Thyroid gland (tissue), 4 donors: ENCODE data around the gene MYEOV. TPM values are rescaled to one million over a fixed set of nuclear protein-coding genes. Genes with fewer than 3 reads are reported as not detected.

Experiments
- DNase-seq, 2 donors: peaks; one replicate each; pipeline ENCODE4 v3.0.0-alpha.2; 2019
- H3K27ac ChIP-seq, 3 donors: fragments of 200-600 bp; sonication (generic); 1 replicate in 2 of 3; 2 replicates in 1 of 3; pipeline ENCODE4 v1.5.1; 2016 to 2019; ENCODE audit warnings: mild to moderate bottlenecking in 1 of 3, moderate library complexity in 1 of 3
- H3K27me3 ChIP-seq: fragments of 200-600 bp; sonication (generic); one replicate; pipeline ENCODE4 v1.5.1; 2019
- H3K36me3 ChIP-seq, 2 donors: fragments of 200-600 bp; sonication (generic); one replicate each; pipeline ENCODE4 v1.5.1; 2016 to 2019
- H3K4me1 ChIP-seq, 2 donors: fragments of 200-600 bp; sonication (generic); one replicate each; pipeline ENCODE4 v1.5.1; 2017 to 2019
- H3K4me3 ChIP-seq, 3 donors: fragments of 200-600 bp; sonication (generic); replicated peaks in 1 of 3; 1 replicate in 2 of 3; 2 replicates in 1 of 3; pipeline ENCODE4 v1.5.1; 2016; ENCODE audit warnings: mild to moderate bottlenecking in 1 of 3
- H3K9me3 ChIP-seq: fragments of 200-600 bp; sonication (generic); one replicate; pipeline ENCODE4 v1.5.1; 2017
- CTCF ChIP-seq, 6 experiments: fragments of 200-600 bp in 3 of 6; fragments of 450-650 bp in 3 of 6; sonication (generic) in 3 of 6; IDR thresholded peaks; one replicate each; pipeline ENCODE4 v1.5.1; 2016 to 2019; ENCODE audit warnings: antibody characterized with exemption in 6 of 6, mild to moderate bottlenecking in 2 of 6, inconsistent platforms in 1 of 6, moderate library complexity in 1 of 6
- POLR2A ChIP-seq, 2 donors: fragments of 450-650 bp; IDR thresholded peaks; one replicate each; pipeline ENCODE4 v1.6.1; 2017; ENCODE audit warnings: antibody characterized with exemption in 2 of 2, mild to moderate bottlenecking in 2 of 2, moderate library complexity in 1 of 2
- WGBS, 2 donors: methylation state at CpG; one replicate each; pipeline ENCODE4 v1.1.5; 2017; 5-methylcytosine and 5-hydroxymethylcytosine counted together
- intact Hi-C: fragments of 100-400 bp; cut with DNase I; formaldehyde crosslinking; loops from one replicate; pipeline ENCODE4 v1.15.1; 2023
- total RNA-seq, 4 donors: library from RNA; depleted of rRNA; stranded (reverse); fragments of >200 nt; gene quantifications; one replicate each; pipeline ENCODE4 v1.2.3, GENCODE V29; 2016

The MYEOV gene
- total RNA-seq, 4 donors from 2014 or later: 0.42 to 2.6 (median 0.68) TPM; not detected in 1

GRCh38 chr11:69309631-69310280, 15.8 kb downstream of the MYEOV start:
- no peak for TF ChIP-seq CTCF (IDR thresholded peaks at IDR 0.05)
- no peak for TF ChIP-seq POLR2A (IDR thresholded peaks at IDR 0.05)
- H3K27ac ChIP-seq: no peak overlapping the region
- no peak overlapping the region for H3K4me3 ChIP-seq
- H3K4me1 ChIP-seq: peaks cover 0 to 13% of the 10 kb centered on the region in 2 donors
- intact Hi-C loops: no loop called here
- 78% methylated on average over 3 to 8 of the region's 8 CpGs for WGBS, 2 donors
- H3K27me3 ChIP-seq: no peaks in the 10 kb centered on the region
- no peak for DNase-seq
- no peaks in the 10 kb centered on the region for H3K36me3 ChIP-seq
- H3K9me3 ChIP-seq: no peaks in the 10 kb centered on the region

- WGBS, 2 donors: 86 to 89% methylated on average over 13 of the region's 13 CpGs
- DNase-seq: no peak
- no peak overlapping the region for H3K27ac ChIP-seq
- H3K4me3 ChIP-seq: no peak overlapping the region
- peaks cover 0 to 13% of the 10 kb centered on the region in 2 donors for H3K4me1 ChIP-seq
- H3K27me3 ChIP-seq: no peaks in the 10 kb centered on the region
- TF ChIP-seq POLR2A (IDR thresholded peaks at IDR 0.05): no peak
- no peak for TF ChIP-seq CTCF (IDR thresholded peaks at IDR 0.05)
- intact Hi-C loops: no loop called here
- H3K36me3 ChIP-seq: no peaks in the 10 kb centered on the region
- H3K9me3 ChIP-seq: no peaks in the 10 kb centered on the region
These were observed 16.4 kb downstream of the MYEOV start for GRCh38 chr11:69310351-69310750.

GRCh38 chr11:69310934-69311766, 17.2 kb downstream of the MYEOV start:
- Histone ChIP-seq H3K27me3 (no peaks in the 10 kb centered on the region), H3K36me3 (no peaks in the 10 kb centered on the region), H3K4me1 (peaks cover 0 to 13% of the 10 kb centered on the region in 2 donors), H3K4me3 (no peak overlapping the region), H3K27ac (no peak overlapping the region), H3K9me3 (no peaks in the 10 kb centered on the region)
- 81 to 92% methylated on average over 7 to 14 of the region's 14 CpGs for WGBS, 2 donors
- TF ChIP-seq CTCF (IDR thresholded peaks at IDR 0.05) (no peak), POLR2A (IDR thresholded peaks at IDR 0.05) (no peak)
- intact Hi-C loops: no loop called here
- no peak for DNase-seq

GRCh38 chr11:69311767-69312385, 17.9 kb downstream of the MYEOV start:
- Histone ChIP-seq H3K9me3 (no peaks in the 10 kb centered on the region), H3K27me3 (no peaks in the 10 kb centered on the region), H3K36me3 (no peaks in the 10 kb centered on the region), H3K4me1 (peaks cover 0 to 13% of the 10 kb centered on the region in 2 donors), H3K27ac (no peak overlapping the region), H3K4me3 (no peak overlapping the region)
- intact Hi-C loops: no loop called here
- 34 to 41% methylated on average over 14 of the region's 14 CpGs for WGBS, 2 donors
- DNase-seq: no peak
- TF ChIP-seq POLR2A (IDR thresholded peaks at IDR 0.05) (no peak), CTCF (IDR thresholded peaks at IDR 0.05) (no peak)
